DMS114 treated with DMSO at 0.1 percent for 48 hours (cell line): Measurements from ENCODE around the gene CC2D2A.

ENCODE experiments used
- DNase-seq: peaks from one replicate; lab custom pipeline; 2025; ENCODE audit not compliant: unreplicated experiment; lab: John Stamatoyannopoulos, UW

The CC2D2A gene

DNA sequence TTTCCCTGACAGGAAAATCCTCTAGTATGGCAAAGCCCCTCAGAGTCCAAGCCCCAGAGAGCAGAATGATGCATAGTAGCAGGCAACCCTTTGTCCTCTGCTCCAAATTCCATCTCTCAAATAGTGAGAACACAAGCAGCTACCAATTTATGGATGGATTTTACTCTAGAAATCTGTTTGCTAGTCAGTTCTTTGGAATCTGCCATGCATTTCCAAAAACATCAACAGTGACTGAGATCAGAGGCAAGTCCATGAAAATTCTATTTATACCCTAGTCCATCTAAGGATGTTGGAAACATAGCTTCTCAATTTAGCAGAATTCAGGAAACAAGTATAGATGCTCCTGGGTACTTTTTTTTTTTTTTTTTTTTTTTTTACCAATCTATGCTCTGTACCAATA, 10.0 kb upstream of the CC2D2A start:
- no peak for DNase-seq

DNA sequence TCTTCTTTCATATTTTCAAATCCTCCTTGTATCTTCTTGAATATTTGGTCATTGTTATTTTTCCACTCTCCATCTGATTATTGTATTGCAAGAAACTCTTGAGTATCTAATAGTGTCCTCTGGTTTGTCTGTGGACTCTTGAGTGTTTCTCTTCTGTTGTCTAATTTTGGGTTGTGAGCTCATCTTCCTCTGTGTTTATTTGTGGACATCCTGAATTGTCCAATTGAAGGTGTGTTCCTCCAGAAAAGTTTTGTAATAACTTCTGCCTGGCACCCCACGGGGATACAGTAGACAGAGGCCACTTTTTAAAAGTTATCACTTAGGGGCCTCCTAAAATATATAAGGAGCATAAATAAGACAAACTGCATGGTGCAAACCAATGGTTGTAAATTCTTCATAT, 3.1 kb upstream of the CC2D2A start:
- no peak for DNase-seq

DNA sequence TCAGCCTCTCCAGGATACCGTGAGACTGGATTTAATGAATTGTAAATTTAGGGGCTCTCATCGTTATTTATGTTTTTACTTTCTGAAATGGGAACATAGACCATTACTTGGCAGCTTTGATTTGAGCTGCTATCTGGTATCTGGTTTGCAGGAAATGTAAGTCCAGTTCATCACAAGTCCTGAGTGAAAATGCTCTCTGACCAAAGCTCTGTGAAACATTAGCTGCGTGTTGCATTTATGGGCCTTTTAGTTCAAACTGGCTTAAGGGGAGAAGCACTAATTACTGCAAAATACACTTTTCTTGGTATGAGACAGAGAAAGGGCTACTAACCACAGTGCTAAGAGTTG, 420 bp downstream of the CC2D2A start:
- no peak for DNase-seq

DNA sequence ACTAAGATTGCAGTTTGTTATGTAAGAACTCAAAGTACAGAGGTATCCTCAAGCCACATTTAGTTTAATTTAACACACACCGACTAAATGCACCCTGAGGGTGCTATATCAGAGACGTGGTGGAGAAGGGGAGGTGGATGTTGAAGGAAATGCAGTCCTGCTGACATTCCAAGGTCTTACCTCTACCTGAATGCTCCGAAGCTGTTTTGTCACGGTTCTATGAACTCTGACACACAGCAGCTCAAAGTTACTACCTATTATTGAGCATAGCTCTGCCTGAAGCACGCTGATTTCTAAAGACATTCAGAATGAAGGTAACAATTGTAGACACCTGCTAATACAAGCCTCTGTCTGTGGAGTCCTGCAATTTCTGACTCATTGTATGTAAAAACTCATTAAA, 6.7 kb downstream of the CC2D2A start:
- DNase-seq: no peak

DNA sequence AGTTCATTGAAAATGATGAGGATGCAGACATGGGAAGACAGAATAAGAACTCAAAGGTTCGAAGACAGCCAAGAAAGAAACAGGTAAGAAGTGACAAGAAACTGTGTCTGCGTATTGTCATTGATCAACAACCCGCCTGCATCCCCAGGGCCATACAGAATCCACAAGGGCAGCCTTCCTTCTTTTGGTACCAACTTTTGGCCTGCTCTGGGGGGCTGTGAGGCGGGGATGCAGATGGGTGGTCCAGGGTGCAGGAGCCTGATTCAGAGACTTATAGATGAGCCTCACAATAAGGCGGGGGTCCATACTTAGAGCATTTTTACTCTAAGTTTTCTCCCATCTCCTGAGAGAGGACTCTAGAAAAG, 9.0 kb downstream of the CC2D2A start:
- no peak for DNase-seq

DNA sequence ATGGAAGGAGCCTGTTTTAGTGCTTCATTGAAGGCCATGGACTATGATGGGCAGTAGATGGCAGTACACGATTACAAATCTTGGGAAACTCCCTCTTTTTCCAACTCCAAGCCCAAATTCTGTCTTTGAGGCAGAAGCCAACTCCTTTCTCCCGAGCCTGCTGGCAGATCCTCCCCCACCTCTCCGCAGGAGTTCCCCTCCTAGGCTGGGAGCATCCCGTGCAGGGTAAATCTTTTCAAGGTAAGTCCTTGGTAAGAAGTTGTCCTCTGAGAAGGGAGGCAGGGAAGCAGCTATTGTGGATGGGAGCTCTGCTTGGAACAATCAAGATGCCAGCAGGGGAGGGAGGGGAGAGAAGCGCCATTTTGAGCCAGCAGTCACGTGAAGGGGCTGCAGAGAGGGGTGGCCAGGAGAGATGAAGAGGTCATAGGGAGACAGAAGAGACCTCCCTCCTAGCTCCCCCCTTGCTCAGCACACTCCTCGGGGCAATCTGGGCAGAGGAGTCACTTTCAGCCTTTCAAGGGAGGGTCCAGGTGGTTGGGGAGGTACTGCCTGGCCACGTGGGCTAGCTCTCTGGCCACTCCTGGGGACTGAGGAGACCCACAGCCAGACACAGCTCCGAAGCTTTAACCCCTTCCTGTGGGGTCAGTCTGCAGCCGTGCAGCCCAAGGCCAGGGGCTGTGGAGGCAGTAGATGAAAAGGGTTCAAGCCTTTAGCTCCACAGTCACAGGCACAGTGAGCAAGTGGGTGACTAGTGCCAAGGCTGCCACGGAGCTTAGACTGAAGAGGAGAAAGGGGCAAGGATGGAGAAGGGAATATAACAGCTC, 9.6 kb downstream of the CC2D2A start:
- DNase-seq: peak; percentile 87

GRCh38 chr4:15479913-15480185, 10.2 kb downstream of the CC2D2A start:
- DNase-seq: no peak

DNA sequence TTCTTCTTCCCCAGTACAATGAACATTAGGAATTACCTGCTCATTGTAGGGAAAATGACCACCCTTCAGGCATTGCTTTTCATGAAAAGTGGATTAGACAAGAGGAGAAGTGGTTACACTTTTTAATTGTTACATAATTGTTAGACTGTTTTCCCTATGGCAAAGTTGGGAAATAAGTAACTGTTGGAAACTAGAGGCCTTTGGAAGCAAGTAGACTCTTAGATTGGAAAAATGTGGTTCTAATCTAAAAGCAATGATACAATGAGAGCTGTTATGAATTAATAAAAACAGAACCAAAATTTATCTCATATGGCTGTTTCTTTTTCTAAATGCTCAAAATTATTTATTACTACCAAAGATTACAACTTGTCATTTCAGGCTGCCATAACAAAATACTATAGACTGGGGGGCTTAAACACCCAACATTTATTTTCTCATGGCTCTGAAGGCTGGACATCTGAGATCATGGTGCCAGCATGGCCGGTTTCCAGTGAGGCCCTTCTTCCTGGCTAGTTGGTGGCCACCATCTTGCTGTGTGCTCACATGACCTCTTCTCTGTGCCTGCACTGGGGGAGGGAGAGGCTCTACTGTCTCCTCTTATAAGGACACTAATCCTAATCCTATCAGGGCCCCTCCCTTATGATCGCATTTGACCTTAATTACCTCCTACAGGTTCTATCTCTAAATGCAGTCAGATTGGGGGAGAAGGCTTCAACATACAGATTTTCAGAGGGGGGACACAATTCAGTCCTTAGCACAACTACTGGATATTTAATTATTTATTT, 12.5 kb downstream of the CC2D2A start:
- no peak for DNase-seq

DNA sequence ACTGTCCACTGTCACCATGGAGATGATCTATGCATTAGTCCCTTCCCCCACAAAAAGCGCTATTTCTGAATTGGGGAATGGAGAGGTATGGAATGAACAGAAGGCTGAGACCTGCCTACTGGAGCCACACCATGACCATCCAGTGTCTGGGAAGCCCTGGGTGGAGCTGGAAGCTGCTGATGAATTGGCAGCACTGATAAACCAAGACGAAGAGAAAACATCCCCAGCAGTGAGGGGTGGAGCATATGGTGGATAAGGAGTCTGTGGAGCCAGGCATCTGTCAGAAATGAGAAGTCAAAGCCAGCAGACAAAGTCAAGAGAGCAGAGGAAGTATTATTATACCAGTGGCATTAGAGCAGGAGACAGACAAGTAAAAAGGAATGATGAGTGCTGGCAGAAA, 13.2 kb downstream of the CC2D2A start:
- DNase-seq: no peak

GRCh38 chr4:15488136-15488535, 18.5 kb downstream of the CC2D2A start:
- DNase-seq: no peak

DNA sequence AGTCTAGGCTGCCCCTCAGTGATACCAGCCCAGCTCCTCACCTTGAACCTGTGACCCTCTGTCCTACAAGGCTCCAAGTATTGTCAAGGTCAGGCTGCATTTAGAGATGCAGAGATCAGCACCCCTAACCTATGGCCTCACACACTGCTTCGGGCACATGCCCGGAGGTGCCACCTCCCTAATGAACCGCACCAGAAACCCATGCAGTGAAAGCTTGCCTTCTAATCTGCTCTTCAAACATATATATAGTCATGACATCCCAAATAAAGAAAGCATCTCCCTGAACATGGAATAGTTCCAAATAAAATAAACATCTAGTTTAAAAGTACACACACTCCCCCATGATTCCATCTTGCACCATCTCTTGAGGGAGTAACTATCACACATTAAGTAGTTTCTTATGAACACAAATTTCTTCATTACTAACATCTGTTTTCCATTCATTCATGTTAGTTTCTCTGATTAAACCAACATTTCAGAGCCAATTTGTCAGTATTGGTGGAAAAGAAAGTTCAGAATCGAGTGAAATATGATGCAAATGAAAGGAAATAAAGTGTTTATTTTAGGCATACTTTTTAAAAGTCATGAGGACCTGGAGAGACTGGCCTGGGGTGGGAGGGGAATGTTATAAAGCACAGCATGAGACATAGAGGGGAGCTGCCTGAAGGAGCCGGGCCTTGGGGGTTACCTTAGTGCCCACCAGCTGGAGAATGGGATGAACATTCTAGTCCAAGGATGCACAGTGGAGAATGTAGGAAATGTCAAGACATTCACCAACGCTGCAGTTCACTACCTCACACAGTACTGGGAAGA, 19.2 kb downstream of the CC2D2A start:
- DNase-seq: no peak

- DNase-seq: no peak
Measured at GRCh38 chr4:15489551-15489950, 19.9 kb downstream of the CC2D2A start.

- DNase-seq: no peak
Measured at GRCh38 chr4:15493411-15493810, 23.7 kb downstream of the CC2D2A start.

DNA sequence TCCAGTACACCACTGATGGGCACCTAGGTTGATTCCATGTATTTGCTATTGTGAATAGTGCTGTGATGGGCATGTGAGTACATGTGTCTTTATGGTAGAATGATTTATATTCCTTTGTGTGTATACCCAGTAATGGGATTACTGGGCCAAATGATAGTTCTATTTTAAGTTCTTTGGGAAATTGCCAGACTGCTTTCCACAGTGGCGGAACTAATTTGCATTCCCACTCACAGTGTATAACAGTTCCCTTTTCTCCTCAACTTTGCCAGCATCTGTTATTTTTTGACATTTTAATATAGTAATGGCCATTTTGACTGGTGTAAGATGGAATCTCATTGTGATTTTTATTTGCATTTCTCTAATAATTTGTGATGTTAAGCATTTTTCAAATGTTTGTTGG, 25.9 kb downstream of the CC2D2A start:
- DNase-seq: no peak

DNA sequence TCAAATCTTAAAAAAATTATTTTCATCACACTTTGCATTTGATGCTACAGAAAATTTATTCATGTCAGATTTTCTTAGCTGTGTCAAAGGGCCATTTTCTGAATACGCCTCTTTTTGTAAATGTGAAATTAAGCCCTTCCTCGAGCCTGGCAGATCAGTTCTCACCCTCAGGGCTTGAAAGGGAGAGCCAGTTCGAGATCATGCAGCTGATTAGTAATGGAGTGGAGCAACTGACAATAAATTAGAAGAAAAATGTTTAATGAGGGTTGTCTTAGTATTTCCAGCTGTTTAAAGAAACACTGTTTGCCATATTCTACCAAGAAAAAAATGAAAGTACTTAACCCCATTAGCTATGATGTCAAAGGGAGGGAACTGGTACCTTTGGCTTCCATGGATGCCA, 28.7 kb downstream of the CC2D2A start:
- DNase-seq: no peak

GRCh38 chr4:15500701-15501100, 31.0 kb downstream of the CC2D2A start:
- DNase-seq: no peak

GRCh38 chr4:15501941-15502340, 32.3 kb downstream of the CC2D2A start:
- DNase-seq: no peak

DNA sequence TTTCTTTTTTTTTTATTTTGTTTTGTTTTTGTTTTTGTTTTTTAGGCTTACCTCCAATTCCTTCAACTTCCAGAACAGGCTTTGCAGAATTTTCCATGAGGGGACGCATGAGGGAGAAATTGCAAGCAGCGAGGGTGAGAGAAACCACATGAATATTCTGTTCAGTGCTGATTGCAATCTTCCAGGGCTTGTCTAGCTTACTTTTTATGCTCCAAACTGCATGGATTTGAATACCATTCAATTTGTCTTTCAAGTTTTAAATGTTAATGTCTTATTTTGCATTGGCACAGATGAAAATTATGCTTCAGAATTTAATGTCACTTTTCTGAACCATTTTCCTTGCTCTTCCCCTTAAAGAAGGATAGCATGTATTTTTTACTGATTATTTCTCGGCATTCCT, 32.7 kb downstream of the CC2D2A start:
- no peak for DNase-seq

DNA sequence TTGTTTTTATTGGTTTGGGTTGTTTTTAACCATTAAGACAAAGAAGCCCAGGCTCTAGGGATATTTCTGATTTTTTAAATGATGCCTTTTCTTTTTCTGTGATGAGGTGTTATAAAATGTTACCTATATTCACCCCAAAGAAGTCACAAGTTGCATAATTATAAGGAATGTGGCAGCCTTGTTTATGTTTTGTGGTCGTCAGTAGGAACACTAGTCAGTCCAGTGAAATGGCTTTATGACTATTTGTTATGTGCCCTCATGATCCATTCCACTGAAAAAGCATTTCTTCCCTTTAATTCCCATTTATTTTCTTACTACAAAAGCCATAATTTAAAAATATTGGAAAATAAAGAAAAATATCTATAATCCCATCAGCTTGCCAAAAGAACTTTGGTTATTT, 34.4 kb downstream of the CC2D2A start:
- no peak for DNase-seq

GRCh38 chr4:15506464-15506863, 36.8 kb downstream of the CC2D2A start:
- no peak for DNase-seq

- no peak for DNase-seq
Measured at GRCh38 chr4:15507679-15508078, 38.0 kb downstream of the CC2D2A start.

DNA sequence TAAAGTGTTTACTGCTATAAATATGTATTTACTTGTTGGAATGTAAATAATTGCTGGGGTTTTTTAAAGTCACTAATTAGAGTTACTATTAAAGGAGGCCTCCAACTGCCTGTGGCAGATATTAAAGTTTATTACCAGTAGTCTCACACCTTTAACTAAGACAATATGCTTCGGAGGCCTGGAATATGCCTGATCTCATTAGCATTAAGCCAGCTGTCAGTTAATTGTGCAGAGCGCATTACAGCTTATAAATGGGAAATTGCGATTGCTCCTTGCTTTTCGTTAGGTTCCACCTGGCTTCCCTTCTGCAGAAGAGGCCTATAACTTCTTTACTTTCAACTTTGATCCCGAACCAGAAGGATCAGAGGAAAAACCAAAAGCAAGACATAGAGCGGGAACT, 41.3 kb downstream of the CC2D2A start:
- no peak for DNase-seq
